Stimulated activated CD8-positive, alpha-beta memory T cell treated with anti-CD3 and anti-CD28 coated beads, Interleukin-4, amount 100 ng/mL, for 24 hours (primary cell): ENCODE measurements around the gene MADD.
"Not testable (repeated sequence)": the region's sequence is repeated elsewhere in the genome, so short reads cannot be mapped to it uniquely, and the experiment has no call there.

Source experiments
- DNase-seq: peaks from one replicate; pipeline ENCODE4 v3.0.0-alpha.2; 2020; ENCODE audit warnings: low read depth

MADD gene

DNA sequence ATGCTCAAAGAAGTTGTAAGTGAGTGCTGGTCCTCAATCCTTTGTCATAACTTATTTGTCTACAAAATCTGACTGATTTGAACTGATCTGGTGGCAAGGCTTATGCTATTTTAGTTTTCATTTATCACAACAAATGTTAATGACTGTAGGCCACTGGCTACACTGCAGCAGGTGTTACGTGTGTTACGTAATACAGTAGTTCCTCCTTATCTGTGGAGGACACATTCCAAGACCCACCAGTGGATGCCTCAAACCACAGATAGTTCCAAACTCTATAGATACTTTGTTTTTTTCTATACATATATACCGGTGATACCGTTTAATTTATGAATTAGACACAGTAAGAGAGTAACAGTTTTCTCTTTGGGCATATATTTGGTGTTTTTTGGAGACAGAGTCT, 7.0 kb downstream of the MADD start:
- DNase-seq = no peak

- DNase-seq = no peak
Measured at GRCh38 chr11:47278058-47278457, 8.1 kb downstream of the MADD start.

- no peak for DNase-seq
Measured at GRCh38 chr11:47278769-47279168, 8.8 kb downstream of the MADD start.

DNA sequence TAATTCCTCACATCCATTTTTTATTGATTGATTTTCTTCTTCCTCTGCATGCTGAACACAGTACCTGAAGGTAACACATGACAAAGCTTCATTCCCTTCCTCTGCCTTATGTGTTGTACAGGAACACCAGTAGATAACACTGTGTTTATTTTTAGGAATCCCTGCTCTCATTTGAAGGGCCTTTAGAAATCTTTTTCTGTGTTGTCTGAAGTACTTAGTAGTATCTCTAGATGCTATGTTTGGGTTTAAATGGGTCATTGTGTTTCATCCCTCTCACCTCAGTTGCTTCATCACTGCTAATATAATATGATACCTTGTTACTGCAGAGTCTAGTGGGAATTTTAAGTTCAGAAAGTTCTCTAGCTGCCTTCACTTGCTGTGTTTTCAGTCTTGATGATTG, 10.2 kb downstream of the MADD start:
- no peak for DNase-seq

GRCh38 chr11:47280860-47281259, 10.9 kb downstream of the MADD start:
- no peak for DNase-seq

GRCh38 chr11:47282462-47282861, 12.5 kb downstream of the MADD start:
- no peak for DNase-seq

- DNase-seq = no peak
Measured at GRCh38 chr11:47284151-47284550, 14.2 kb downstream of the MADD start.

GRCh38 chr11:47285969-47286770, 16.2 kb downstream of the MADD start:
- DNase-seq = no peak

- no peak for DNase-seq
Measured at GRCh38 chr11:47288066-47288465, 18.1 kb downstream of the MADD start.

GRCh38 chr11:47289856-47290255, 19.9 kb downstream of the MADD start:
- no peak for DNase-seq

DNA sequence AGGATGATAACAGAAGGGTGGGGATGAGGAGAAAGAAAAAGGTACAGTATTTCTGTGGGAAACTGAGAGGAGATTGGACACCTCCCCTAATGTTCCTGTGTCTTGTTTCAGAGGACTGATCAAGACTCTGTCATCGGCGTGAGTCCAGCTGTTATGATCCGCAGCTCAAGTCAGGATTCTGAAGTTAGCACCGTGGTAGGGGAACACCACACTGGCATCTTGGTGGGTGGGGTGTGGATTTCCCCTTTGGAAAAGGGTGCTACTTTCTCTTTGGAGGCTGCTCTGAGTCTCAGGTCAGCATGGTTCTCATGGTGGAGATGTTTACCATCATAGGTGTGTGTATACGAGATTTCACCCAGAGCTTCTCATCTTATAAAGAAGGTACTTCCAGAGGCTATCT, 25.5 kb downstream of the MADD start:
- DNase-seq = no peak

GRCh38 chr11:47296045-47296444, 26.1 kb downstream of the MADD start:
- DNase-seq = no peak

GRCh38 chr11:47299078-47299477, 29.1 kb downstream of the MADD start:
- DNase-seq = no peak

DNA sequence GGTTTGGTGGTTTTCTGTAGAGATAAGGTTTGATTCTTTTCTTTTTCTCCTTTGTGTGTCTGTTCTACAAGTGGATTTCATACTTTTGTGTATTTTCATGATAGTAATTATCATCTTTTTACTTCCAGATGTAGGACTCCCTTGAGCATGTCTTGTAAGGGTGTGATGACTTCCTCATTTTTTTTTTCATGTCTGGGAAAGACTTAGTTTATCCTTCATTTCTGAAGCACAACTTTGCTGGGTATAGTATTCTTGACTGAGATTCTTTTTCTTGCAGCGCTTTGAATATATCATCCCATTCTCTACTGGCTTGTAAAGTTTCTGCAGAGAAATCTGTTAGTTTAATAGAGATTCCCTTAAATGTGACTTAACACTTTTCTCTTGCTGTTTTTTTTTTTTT, 32.9 kb downstream of the MADD start:
- no peak for DNase-seq

GRCh38 chr11:47305734-47306483, 36.0 kb downstream of the MADD start:
- DNase-seq = no peak

- no peak for DNase-seq
Measured at GRCh38 chr11:47306484-47306844, 36.5 kb downstream of the MADD start.

DNA sequence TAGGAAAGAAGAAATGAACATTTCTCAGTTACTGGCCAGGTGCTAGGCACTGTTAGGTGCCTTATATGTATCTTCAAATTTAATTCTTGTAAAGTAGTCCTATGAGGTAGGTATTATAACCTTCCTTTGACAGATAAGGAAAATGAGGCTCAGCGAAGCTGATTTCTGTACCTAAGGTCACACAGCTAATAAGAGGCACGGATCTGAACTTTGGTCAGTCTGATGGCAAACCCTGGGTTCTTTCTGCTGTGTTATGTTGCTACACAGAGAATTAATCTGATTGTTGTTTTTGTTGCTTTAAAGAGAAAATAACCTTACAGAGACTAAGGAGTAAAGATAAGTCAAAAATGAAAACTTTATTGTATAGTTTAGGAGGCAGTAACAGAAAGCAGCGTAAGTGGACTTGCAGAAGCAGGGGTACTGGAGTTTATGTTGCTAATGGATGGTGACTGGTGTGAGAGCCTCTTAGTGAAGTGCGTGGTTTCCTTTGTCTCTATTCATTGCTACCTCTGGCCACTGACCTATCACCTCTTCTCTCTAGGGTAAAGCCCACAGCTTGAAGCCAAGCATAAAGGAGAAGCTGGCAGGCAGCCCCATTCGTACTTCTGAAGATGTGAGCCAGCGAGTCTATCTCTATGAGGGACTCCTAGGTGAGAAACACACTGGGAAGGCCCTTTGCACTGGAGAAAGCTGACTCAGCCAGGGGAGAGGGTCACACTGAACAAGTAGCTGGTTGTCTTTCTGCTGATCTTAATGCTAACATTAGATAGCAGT, 38.3 kb downstream of the MADD start:
- DNase-seq = no peak

- no peak for DNase-seq
Measured at GRCh38 chr11:47314992-47315391, 45.1 kb downstream of the MADD start.

DNA sequence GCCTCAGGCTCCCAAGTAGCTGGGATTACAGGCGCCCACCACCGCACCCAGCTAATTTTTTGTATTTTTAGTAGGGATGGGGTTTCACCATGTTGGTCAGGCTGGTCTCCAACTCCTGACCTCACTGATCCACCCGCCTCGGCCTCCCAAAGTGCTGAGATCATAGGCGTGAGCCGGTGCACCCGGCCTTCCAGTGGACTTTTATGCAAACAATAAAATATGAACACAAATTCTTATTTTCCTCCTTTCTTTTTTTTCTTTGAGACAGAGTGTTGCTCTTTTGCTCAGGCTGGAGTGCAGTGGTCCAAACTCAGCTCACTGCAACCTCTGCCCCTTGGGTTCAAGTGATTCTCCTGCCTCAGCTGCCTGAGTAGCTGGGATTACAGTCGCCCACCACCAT, 46.6 kb downstream of the MADD start:
- not testable (repeated sequence) for DNase-seq

- no peak for DNase-seq
Measured at GRCh38 chr11:47317064-47317828, 47.3 kb downstream of the MADD start.

GRCh38 chr11:47318166-47318565, 48.2 kb downstream of the MADD start:
- no peak for DNase-seq

DNA sequence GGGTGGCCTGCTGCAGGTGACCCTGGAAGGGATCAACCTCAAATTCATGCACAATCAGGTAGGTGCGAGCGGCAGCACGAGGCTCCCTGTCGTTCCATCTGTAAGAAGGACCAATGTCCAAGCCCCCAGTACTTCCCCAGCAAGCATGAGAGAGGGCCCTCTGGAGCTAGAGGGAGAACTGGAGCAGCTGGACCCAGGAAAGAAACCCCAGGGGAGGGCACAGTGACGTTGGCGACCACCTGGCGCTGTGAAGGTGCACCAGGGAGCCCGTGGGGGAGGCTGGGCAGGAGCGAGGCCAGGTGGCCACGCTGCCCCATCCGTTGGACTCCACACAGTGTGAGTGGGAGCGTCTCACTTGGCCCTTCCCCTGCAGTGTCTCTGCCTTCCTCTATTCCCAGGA, 54.6 kb downstream of the MADD start:
- no peak for DNase-seq
